ENCODE measurements around the gene MKKS. TPM values are rescaled to one million over a fixed set of nuclear protein-coding genes. Genes with fewer than 3 reads are reported as not detected.

Gene MKKS
- polyA plus RNA-seq, 2 of the 4 experiments (the other 2 are of a cell fraction), result 24.3 to 85.2 TPM

DNA sequence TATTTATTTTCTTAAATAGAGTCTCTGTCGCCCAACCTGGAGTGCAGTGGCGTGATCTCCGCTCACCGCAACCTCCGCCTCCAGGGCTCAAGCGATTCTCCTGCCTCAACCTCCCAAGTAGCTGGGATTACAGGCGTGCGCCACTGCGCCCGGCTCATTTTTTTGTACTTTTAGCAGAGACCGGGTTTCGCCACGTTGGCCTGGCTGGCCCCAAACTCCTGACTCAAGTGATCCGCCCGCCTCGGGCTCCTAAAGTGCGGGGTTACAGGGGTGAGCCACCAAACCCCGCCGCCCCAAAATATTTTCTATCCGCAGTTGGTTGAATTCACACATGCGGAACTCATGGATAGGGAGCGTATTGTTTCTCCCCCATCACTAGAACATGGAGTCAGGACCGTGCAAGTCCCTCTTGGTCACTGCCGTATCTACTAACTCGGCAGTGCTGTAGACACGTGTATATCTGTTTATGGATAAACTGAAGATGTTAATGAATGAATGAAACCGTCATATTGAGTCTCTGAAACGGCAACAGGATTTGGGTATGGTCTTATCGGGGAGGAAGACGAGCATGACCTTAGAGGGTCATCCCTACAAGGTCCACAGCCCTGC, 904 bp downstream of the MKKS start:
- POLR2A ChIA-PET, result interaction anchor here (0.6 to 3.2 kb wide), 19 partner anchors 10 to 455 kb away, joined by 3 to 39 read pairs (median 10); partner anchors contain the start of genes ANKEF1, JAG1 and SNAP25
- FAIRE-seq, result no peak
- WGBS (ENCODE audit: missing lambda C conversion rate), result 41% methylated on average over 30 of the region's 30 CpGs
- DNase-seq (ENCODE audit: low read depth in 1 of 2, low spot score in 1 of 2), result no peak
- peaks cover 62% of the 10 kb centered on the region for H3K4me1 ChIP-seq
- peak overlapping the region; percentile 90 to 96 for H3K27ac ChIP-seq
- peak overlapping the region; percentile 92 for H3K4me2 ChIP-seq
- H3K9me3 ChIP-seq, result no peaks in the 10 kb centered on the region
- TF ChIP-seq ZNF302 (CRISPR knock-in tag; IDR thresholded peaks at IDR 0.05), result no peak
- TF ChIP-seq EHF (CRISPR knock-in tag; IDR thresholded peaks at IDR 0.05), result no peak
- TF ChIP-seq ATOH8 (CRISPR knock-in tag; IDR thresholded peaks at IDR 0.05; ENCODE audit: low read depth), result peak; percentile 12; the same call in 1 of the 2 replicates
- TF ChIP-seq BHLHE40 (IDR thresholded peaks at IDR 0.05; ENCODE audit: low read depth, low read length), result 0 out of 2 replicates have a peak, but pooled peaks have one; percentile 9
- peak overlapping the region; percentile 75 for H3K4me3 ChIP-seq
- CTCF ChIA-PET, result interaction anchor here (0.9 to 2.7 kb wide), 11 partner anchors 10 to 815 kb away, joined by 3 to 29 read pairs (median 4); no protein-coding TSS in a partner anchor
- ATAC-seq, result peak in 1 of 2 experiments; percentile 2; a peak in 4 of 6 replicates

GRCh38 chr20:10432079-10432478, 1.9 kb downstream of the MKKS start:
- WGBS (ENCODE audit: missing lambda C conversion rate), result 100% methylated on average over 1 of the region's 1 CpG
- Histone ChIP-seq H3K9me3 (no peaks in the 10 kb centered on the region), H3K4me3 (no peak overlapping the region), H3K27ac (peak overlapping the region; percentile 90 to 96), H3K4me1 (peaks cover 64% of the 10 kb centered on the region), H3K4me2 (peak overlapping the region; percentile 92)
- ChIA-PET POLR2A (interaction anchor here (0.6 to 0.7 kb wide), 3 partner anchors 96 to 356 kb away, joined by 5 to 8 read pairs (median 5); no protein-coding TSS in a partner anchor), CTCF (no interaction called here)
- TF ChIP-seq CEBPB (IDR thresholded peaks at IDR 0.05), result peak; percentile 42 to 68; a peak in 3 of 4 replicates
- TF ChIP-seq CHD4 (IDR thresholded peaks at IDR 0.05; ENCODE audit: borderline replicate concordance), result no peak
- FAIRE-seq, result no peak
- DNase-seq (ENCODE audit: low read depth in 1 of 2, low spot score in 1 of 2), result no peak
- no peak for ATAC-seq

- peak overlapping the region; percentile 92 for H3K4me2 ChIP-seq
- H3K27ac ChIP-seq, result peak overlapping the region; percentile 90 to 96
- H3K4me3 ChIP-seq, result no peak overlapping the region
- TF ChIP-seq CHD4 (IDR thresholded peaks at IDR 0.05; ENCODE audit: borderline replicate concordance) (no peak), CBX8 (IDR thresholded peaks at IDR 0.05) (no peak), PHF8 (IDR thresholded peaks at IDR 0.05; ENCODE audit: borderline replicate concordance, low read depth) (no peak), NFE2L2 (conservative IDR thresholded peaks at IDR 0.05; ENCODE audit: low read length) (no peak), KDM5A (IDR thresholded peaks at IDR 0.05) (no peak), FOSL2 (IDR thresholded peaks at IDR 0.05) (no peak), FOSL2 (CRISPR knock-in tag; IDR thresholded peaks at IDR 0.05) (no peak), SMC3 (IDR thresholded peaks at IDR 0.05) (no peak), HOXB5 (CRISPR knock-in tag; IDR thresholded peaks at IDR 0.05) (no peak), RCOR1 (IDR thresholded peaks at IDR 0.05; ENCODE audit: low read depth, low read length) (no peak), MAFK (IDR thresholded peaks at IDR 0.05; ENCODE audit: partially characterized antibody) (no peak)
- TF ChIP-seq, protein P1, sequence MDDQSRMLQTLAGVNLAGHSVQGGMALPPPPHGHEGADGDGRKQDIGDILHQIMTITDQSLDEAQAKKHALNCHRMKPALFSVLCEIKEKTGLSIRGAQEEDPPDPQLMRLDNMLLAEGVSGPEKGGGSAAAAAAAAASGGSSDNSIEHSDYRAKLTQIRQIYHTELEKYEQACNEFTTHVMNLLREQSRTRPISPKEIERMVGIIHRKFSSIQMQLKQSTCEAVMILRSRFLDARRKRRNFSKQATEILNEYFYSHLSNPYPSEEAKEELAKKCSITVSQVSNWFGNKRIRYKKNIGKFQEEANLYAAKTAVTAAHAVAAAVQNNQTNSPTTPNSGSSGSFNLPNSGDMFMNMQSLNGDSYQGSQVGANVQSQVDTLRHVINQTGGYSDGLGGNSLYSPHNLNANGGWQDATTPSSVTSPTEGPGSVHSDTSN (IDR thresholded peaks at IDR 0.05), result no peak
- ChIA-PET POLR2A (interaction anchor here (0.7 to 1.8 kb wide), 6 partner anchors 61 to 452 kb away, joined by 3 to 14 read pairs (median 6); partner anchors contain the start of gene SNAP25), CTCF (interaction anchor here (1.0 to 10.8 kb wide), 7 partner anchors 15 to 814 kb away, joined by 3 to 123 read pairs (median 5); no protein-coding TSS in a partner anchor)
- H3K9me3 ChIP-seq, result no peaks in the 10 kb centered on the region
- no peak for ATAC-seq
- H3K4me1 ChIP-seq, result peaks cover 61% of the 10 kb centered on the region
- DNase-seq (ENCODE audit: low read depth in 1 of 2, low spot score in 1 of 2), result no peak
- no peak for FAIRE-seq
- WGBS (ENCODE audit: missing lambda C conversion rate), result 88% methylated on average over 5 of the region's 5 CpGs
Measured at GRCh38 chr20:10430704-10431103, 3.3 kb downstream of the MKKS start.

GRCh38 chr20:10430000-10430466, 4.0 kb downstream of the MKKS start:
- DNase-seq (ENCODE audit: low read depth in 1 of 2, low spot score in 1 of 2) (peak; percentile 40 to 80), ATAC-seq (no peak), FAIRE-seq (peak; percentile 98)
- H3K27ac ChIP-seq, result peak overlapping the region; percentile 90 to 96
- no peak overlapping the region for H3K4me3 ChIP-seq
- H3K4me1 ChIP-seq, result peaks cover 68% of the 10 kb centered on the region
- ChIA-PET CTCF (interaction anchor here (1.0 to 10.8 kb wide), 9 partner anchors 12 to 813 kb away, joined by 3 to 123 read pairs (median 5); no protein-coding TSS in a partner anchor), POLR2A (interaction anchor here (0.7 to 1.8 kb wide), 6 partner anchors 60 to 452 kb away, joined by 3 to 14 read pairs (median 6); partner anchors contain the start of gene SNAP25)
- peak overlapping the region; percentile 92 for H3K4me2 ChIP-seq
- H3K9me3 ChIP-seq, result no peaks in the 10 kb centered on the region
- TF ChIP-seq ZNF302 (CRISPR knock-in tag; IDR thresholded peaks at IDR 0.05) (no peak), HEYL (CRISPR knock-in tag; IDR thresholded peaks at IDR 0.05) (no peak), MYC (IDR thresholded peaks at IDR 0.05; ENCODE audit: borderline replicate concordance, low read length) (no peak), RNF2 (IDR thresholded peaks at IDR 0.05; ENCODE audit: borderline replicate concordance, low read depth) (no peak), HOXB5 (CRISPR knock-in tag; IDR thresholded peaks at IDR 0.05) (no peak), KDM5A (IDR thresholded peaks at IDR 0.05) (no peak), HMGXB4 (CRISPR knock-in tag; IDR thresholded peaks at IDR 0.05; ENCODE audit: borderline replicate concordance) (no peak), EHMT2 (IDR thresholded peaks at IDR 0.05; ENCODE audit: low read depth) (no peak), RARB (CRISPR knock-in tag; IDR thresholded peaks at IDR 0.05) (no peak), RCOR1 (IDR thresholded peaks at IDR 0.05; ENCODE audit: low read depth, low read length) (no peak), POLR2AphosphoS2 (conservative IDR thresholded peaks at IDR 0.05; ENCODE audit: low read length) (no peak), CHD2 (IDR thresholded peaks at IDR 0.05; ENCODE audit: low read length, partially characterized antibody) (no peak), CEBPB (IDR thresholded peaks at IDR 0.05) (no peak), MAFK (IDR thresholded peaks at IDR 0.05; ENCODE audit: partially characterized antibody) (peak; percentile 91), EP300 (IDR thresholded peaks at IDR 0.05) (peak; percentile 68 to 73; a peak in 3 of 5 replicates)
